ENCODE results near the gene MTURN. TPM values are rescaled to one million over a fixed set of nuclear protein-coding genes. Genes with fewer than 3 reads are reported as not detected.

Gene MTURN
- polyA plus RNA-seq (2012; ENCODE audit: insufficient read depth, insufficient read length, low read depth), result 1.1 TPM

GRCh38 chr7:30134611-30135300 lies at the start of gene MTURN:
TSS of gene MTURN (plus strand) at chr7:30134986. CDS start at chr7:30135137, 151 bp downstream.
- TF ChIP-seq, protein P1, sequence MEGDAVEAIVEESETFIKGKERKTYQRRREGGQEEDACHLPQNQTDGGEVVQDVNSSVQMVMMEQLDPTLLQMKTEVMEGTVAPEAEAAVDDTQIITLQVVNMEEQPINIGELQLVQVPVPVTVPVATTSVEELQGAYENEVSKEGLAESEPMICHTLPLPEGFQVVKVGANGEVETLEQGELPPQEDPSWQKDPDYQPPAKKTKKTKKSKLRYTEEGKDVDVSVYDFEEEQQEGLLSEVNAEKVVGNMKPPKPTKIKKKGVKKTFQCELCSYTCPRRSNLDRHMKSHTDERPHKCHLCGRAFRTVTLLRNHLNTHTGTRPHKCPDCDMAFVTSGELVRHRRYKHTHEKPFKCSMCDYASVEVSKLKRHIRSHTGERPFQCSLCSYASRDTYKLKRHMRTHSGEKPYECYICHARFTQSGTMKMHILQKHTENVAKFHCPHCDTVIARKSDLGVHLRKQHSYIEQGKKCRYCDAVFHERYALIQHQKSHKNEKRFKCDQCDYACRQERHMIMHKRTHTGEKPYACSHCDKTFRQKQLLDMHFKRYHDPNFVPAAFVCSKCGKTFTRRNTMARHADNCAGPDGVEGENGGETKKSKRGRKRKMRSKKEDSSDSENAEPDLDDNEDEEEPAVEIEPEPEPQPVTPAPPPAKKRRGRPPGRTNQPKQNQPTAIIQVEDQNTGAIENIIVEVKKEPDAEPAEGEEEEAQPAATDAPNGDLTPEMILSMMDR (IDR thresholded peaks at IDR 0.05; ENCODE audit: low read depth, low read length), result no peak
- Histone ChIP-seq H3K4me3 (ENCODE audit: low read depth, low read length) (peak within 1 kb of the TSS; percentile 71), H3K36me3 (no peaks in the 10 kb centered on the region), H3K27me3 (no peaks in the 10 kb centered on the region), H3K4me1 (no peaks in the 10 kb centered on the region), H3K9me3 (no peaks in the 10 kb centered on the region)
- peak; percentile 88 for DNase-seq

DNA sequence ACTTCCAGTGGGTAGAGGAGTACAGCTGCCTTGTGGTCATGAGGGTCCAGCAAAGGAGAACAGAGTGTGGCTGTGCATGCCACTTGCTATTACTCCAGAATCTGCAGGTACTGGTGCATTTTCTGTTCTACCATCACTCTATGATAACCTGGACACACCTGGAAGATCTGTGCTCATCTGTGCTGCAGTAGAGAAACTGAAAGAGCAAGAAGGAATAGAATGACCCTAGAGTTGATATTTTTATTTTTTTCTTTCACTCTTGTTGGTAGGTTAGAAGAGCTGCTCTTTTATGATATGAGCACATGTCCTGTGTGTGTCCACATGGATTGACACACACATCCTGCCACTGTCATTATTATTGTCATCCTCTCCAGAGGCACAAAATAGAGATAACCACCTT lies 48.3 kb upstream of the MTURN start:
- DNase-seq, result no peak
- no peaks in the 10 kb centered on the region for H3K9me3 ChIP-seq
- TF ChIP-seq, protein P1 (IDR thresholded peaks at IDR 0.05; ENCODE audit: low read depth, low read length), result no peak
- H3K4me1 ChIP-seq, result no peaks in the 10 kb centered on the region
- H3K27me3 ChIP-seq, result no peaks in the 10 kb centered on the region
- H3K4me3 ChIP-seq (ENCODE audit: low read depth, low read length), result no peak overlapping the region
- no peaks in the 10 kb centered on the region for H3K36me3 ChIP-seq

DNA sequence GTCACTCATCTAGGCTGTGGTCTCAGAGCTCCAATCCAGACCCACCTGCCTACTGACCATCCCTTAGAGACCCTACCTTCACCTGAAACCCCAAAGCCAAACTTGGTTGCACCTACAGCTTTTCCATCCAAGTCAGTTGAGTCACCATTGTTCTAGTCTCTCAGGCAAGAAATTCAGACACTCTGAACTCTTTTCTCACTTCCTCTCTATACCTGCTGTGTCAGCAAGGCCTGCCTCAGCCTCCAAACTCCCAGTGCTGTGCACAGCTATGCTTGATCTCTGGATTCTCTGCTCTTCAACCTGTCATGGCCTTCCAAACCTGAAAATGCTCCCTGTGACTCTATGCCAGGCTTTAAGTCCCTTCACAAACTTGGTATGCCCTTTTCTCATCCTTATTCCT lies 47.4 kb upstream of the MTURN start:
- H3K36me3 ChIP-seq, result no peaks in the 10 kb centered on the region
- DNase-seq, result no peak
- H3K27me3 ChIP-seq, result no peaks in the 10 kb centered on the region

GRCh38 chr7:30088362-30088761 lies 46.4 kb upstream of the MTURN start:
- no peak for DNase-seq
- Histone ChIP-seq H3K27me3 (no peaks in the 10 kb centered on the region), H3K36me3 (no peaks in the 10 kb centered on the region), H3K4me1 (no peaks in the 10 kb centered on the region), H3K9me3 (no peaks in the 10 kb centered on the region), H3K4me3 (ENCODE audit: low read depth, low read length) (no peak overlapping the region)
- TF ChIP-seq, protein P1 (IDR thresholded peaks at IDR 0.05; ENCODE audit: low read depth, low read length), result no peak

More for the DNA sequence above, 47.4 kb upstream of the MTURN start:
- Histone ChIP-seq H3K9me3 (no peaks in the 10 kb centered on the region), H3K4me1 (no peaks in the 10 kb centered on the region), H3K4me3 (ENCODE audit: low read depth, low read length) (no peak overlapping the region)
- TF ChIP-seq, protein P1 (IDR thresholded peaks at IDR 0.05; ENCODE audit: low read depth, low read length), result no peak

GRCh38 chr7:30090111-30090510 lies 44.7 kb upstream of the MTURN start:
- no peaks in the 10 kb centered on the region for H3K36me3 ChIP-seq
- H3K4me1 ChIP-seq, result no peaks in the 10 kb centered on the region
- H3K4me3 ChIP-seq (ENCODE audit: low read depth, low read length), result no peak overlapping the region
- no peaks in the 10 kb centered on the region for H3K27me3 ChIP-seq
- no peaks in the 10 kb centered on the region for H3K9me3 ChIP-seq
- TF ChIP-seq, protein P1 (IDR thresholded peaks at IDR 0.05; ENCODE audit: low read depth, low read length), result no peak
- DNase-seq, result no peak

DNA sequence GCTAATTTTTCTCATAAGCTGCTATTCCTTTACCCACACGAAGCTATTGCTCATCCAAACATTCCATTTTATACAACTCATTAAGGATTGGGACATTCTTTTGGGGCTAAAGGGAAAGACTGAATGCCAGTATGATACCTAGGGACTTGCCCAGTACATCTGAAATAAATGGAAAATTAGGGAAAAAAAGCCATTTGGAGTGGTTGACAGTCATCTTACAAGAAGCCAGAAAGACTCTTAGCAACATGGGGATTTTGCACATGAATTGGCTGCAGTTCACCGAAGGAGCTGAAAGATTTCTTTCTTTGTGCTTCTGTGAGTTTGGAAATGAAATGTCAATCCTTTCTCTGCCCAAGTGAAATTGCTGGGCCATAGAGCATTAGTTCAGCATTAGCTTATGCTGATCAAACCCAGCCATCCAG lies 43.3 kb upstream of the MTURN start:
- H3K36me3 ChIP-seq, result no peaks in the 10 kb centered on the region
- H3K9me3 ChIP-seq, result no peaks in the 10 kb centered on the region
- H3K4me1 ChIP-seq, result no peaks in the 10 kb centered on the region
- TF ChIP-seq, protein P1 (IDR thresholded peaks at IDR 0.05; ENCODE audit: low read depth, low read length), result no peak
- H3K4me3 ChIP-seq (ENCODE audit: low read depth, low read length), result no peak overlapping the region
- no peaks in the 10 kb centered on the region for H3K27me3 ChIP-seq
- DNase-seq, result no peak
